Measurements from ENCODE around the gene USP36.

USP36 gene

GRCh38 chr17:78794399-78794798 lies 46.2 kb downstream of the USP36 start:
- Histone ChIP-seq H3K4me1 (ENCODE audit: insufficient read depth, low read length, poor library complexity, severe bottlenecking) (no peaks in the 10 kb centered on the region), H3K36me3 (ENCODE audit: insufficient read depth, low read length) (peaks cover 45% of the 10 kb centered on the region; the same call in 1 of the 2 replicates)
- TF ChIP-seq EZH2phosphoT487 (IDR thresholded peaks at IDR 0.05; ENCODE audit: borderline replicate concordance) (no peak), CTCF (conservative IDR thresholded peaks at IDR 0.05; ENCODE audit: low read length) (no peak)

GRCh38 chr17:78793968-78794367 lies 46.6 kb downstream of the USP36 start:
- no peaks in the 10 kb centered on the region for H3K4me1 ChIP-seq (ENCODE audit: insufficient read depth, low read length, poor library complexity, severe bottlenecking)
- TF ChIP-seq EZH2phosphoT487 (IDR thresholded peaks at IDR 0.05; ENCODE audit: borderline replicate concordance) (no peak), CTCF (conservative IDR thresholded peaks at IDR 0.05; ENCODE audit: low read length) (no peak)
- peaks cover 4% of the 10 kb centered on the region; the same call in 1 of the 2 replicates for H3K79me2 ChIP-seq (ENCODE audit: insufficient read depth, low read length)
- H4K20me1 ChIP-seq (ENCODE audit: insufficient read depth, low read length, poor library complexity, severe bottlenecking) = peaks cover 4% of the 10 kb centered on the region
- H3K9me2 ChIP-seq (replicated peaks; ENCODE audit: low read depth, low read length) = no peaks in the 10 kb centered on the region
- H2AFZ ChIP-seq (ENCODE audit: low read length) = no peak overlapping the region
- H3F3A ChIP-seq (ENCODE audit: low read depth) = no peaks in the 10 kb centered on the region
- no peaks in the 10 kb centered on the region for H3K9me3 ChIP-seq (ENCODE audit: insufficient read depth, low read depth, low read length)
- H3K36me3 ChIP-seq (ENCODE audit: insufficient read depth, low read length) = peaks cover 41% of the 10 kb centered on the region; the same call in 1 of the 2 replicates
- H3K4me2 ChIP-seq (ENCODE audit: low read depth, low read length, poor library complexity, severe bottlenecking) = no peak overlapping the region
- H3K27me3 ChIP-seq (ENCODE audit: insufficient read depth, low read length, poor library complexity, severe bottlenecking) = no peaks in the 10 kb centered on the region
- H3K9ac ChIP-seq (ENCODE audit: low read depth, low read length, poor library complexity, severe bottlenecking) = no peak overlapping the region
- H3K4me3 ChIP-seq (ENCODE audit: low read length, poor library complexity, severe bottlenecking) = no peak overlapping the region

More at GRCh38 chr17:78794399-78794798, 46.2 kb downstream of the USP36 start:
- Histone ChIP-seq H4K20me1 (ENCODE audit: insufficient read depth, low read length, poor library complexity, severe bottlenecking) (peaks cover 4% of the 10 kb centered on the region), H3K27me3 (ENCODE audit: insufficient read depth, low read length, poor library complexity, severe bottlenecking) (no peaks in the 10 kb centered on the region), H3K9me3 (ENCODE audit: insufficient read depth, low read depth, low read length) (no peaks in the 10 kb centered on the region), H3K9ac (ENCODE audit: low read depth, low read length, poor library complexity, severe bottlenecking) (no peak overlapping the region), H3K79me2 (ENCODE audit: insufficient read depth, low read length) (peaks cover 4% of the 10 kb centered on the region; the same call in 1 of the 2 replicates), H2AFZ (ENCODE audit: low read length) (no peak overlapping the region), H3F3A (ENCODE audit: low read depth) (no peaks in the 10 kb centered on the region), H3K4me2 (ENCODE audit: low read depth, low read length, poor library complexity, severe bottlenecking) (no peak overlapping the region), H3K4me3 (ENCODE audit: low read length, poor library complexity, severe bottlenecking) (no peak overlapping the region), H3K9me2 (replicated peaks; ENCODE audit: low read depth, low read length) (no peaks in the 10 kb centered on the region)

GRCh38 chr17:78793415-78793814 lies 47.2 kb downstream of the USP36 start:
- no peaks in the 10 kb centered on the region for H4K20me1 ChIP-seq (ENCODE audit: insufficient read depth, low read length, poor library complexity, severe bottlenecking)
- H3K36me3 ChIP-seq (ENCODE audit: insufficient read depth, low read length) = peaks cover 35% of the 10 kb centered on the region; the same call in 1 of the 2 replicates
- TF ChIP-seq EZH2phosphoT487 (IDR thresholded peaks at IDR 0.05; ENCODE audit: borderline replicate concordance) (no peak), CTCF (conservative IDR thresholded peaks at IDR 0.05; ENCODE audit: low read length) (no peak)
- no peak overlapping the region for H3K4me2 ChIP-seq (ENCODE audit: low read depth, low read length, poor library complexity, severe bottlenecking)
- H2AFZ ChIP-seq (ENCODE audit: low read length) = no peak overlapping the region
- H3K9me3 ChIP-seq (ENCODE audit: insufficient read depth, low read depth, low read length) = no peaks in the 10 kb centered on the region
- no peaks in the 10 kb centered on the region for H3K4me1 ChIP-seq (ENCODE audit: insufficient read depth, low read length, poor library complexity, severe bottlenecking)
- H3F3A ChIP-seq (ENCODE audit: low read depth) = no peaks in the 10 kb centered on the region
- no peaks in the 10 kb centered on the region for H3K9me2 ChIP-seq (replicated peaks; ENCODE audit: low read depth, low read length)
- H3K4me3 ChIP-seq (ENCODE audit: low read length, poor library complexity, severe bottlenecking) = no peak overlapping the region
- H3K27me3 ChIP-seq (ENCODE audit: insufficient read depth, low read length, poor library complexity, severe bottlenecking) = no peaks in the 10 kb centered on the region
- H3K79me2 ChIP-seq (ENCODE audit: insufficient read depth, low read length) = no peaks in the 10 kb centered on the region
- no peak overlapping the region for H3K9ac ChIP-seq (ENCODE audit: low read depth, low read length, poor library complexity, severe bottlenecking)

Data from Loucy (cell line).